HG03066 (cell line): ENCODE results near the gene C12orf43.

Experiments used
- ATAC-seq: cut with Tn5 transposase; IDR thresholded peaks from one replicate; pipeline ENCODE4 v1.9.1; 2021; ENCODE audit warnings: low read depth; ENCODE audit not compliant: unreplicated experiment

The C12orf43 gene

GRCh38 chr12:121001060-121001459, 15.2 kb downstream of the C12orf43 start:
- ATAC-seq, result no peak

- ATAC-seq, result no peak
Measured at GRCh38 chr12:121000530-121000929, 15.8 kb downstream of the C12orf43 start.

- ATAC-seq, result no peak
Measured at GRCh38 chr12:120999191-121000120, 16.8 kb downstream of the C12orf43 start.

- ATAC-seq, result no peak
Measured at GRCh38 chr12:120998435-120998834, 17.9 kb downstream of the C12orf43 start.

- ATAC-seq, result no peak
Measured at GRCh38 chr12:120997448-120997847, 18.8 kb downstream of the C12orf43 start.

GRCh38 chr12:120996133-120996746, 20.0 kb downstream of the C12orf43 start:
- ATAC-seq, result no peak

- ATAC-seq, result no peak
Measured at GRCh38 chr12:120994589-120995337, 21.5 kb downstream of the C12orf43 start.

GRCh38 chr12:120994059-120994458, 22.2 kb downstream of the C12orf43 start:
- no peak for ATAC-seq

- ATAC-seq, result no peak
Measured at GRCh38 chr12:120993496-120993895, 22.8 kb downstream of the C12orf43 start.

GRCh38 chr12:120992989-120993388, 23.3 kb downstream of the C12orf43 start:
- ATAC-seq, result no peak

- ATAC-seq, result no peak
Measured at GRCh38 chr12:120991965-120992364, 24.3 kb downstream of the C12orf43 start.

- ATAC-seq, result no peak
Measured at GRCh38 chr12:120990487-120991055, 25.7 kb downstream of the C12orf43 start.

- no peak for ATAC-seq
Measured at GRCh38 chr12:120989687-120990086, 26.6 kb downstream of the C12orf43 start.

GRCh38 chr12:120988658-120989057, 27.6 kb downstream of the C12orf43 start:
- no peak for ATAC-seq

GRCh38 chr12:120988234-120988633, 28.1 kb downstream of the C12orf43 start:
- ATAC-seq, result no peak

GRCh38 chr12:120984351-120984898, 31.9 kb downstream of the C12orf43 start:
- no peak for ATAC-seq

- ATAC-seq, result no peak
Measured at GRCh38 chr12:120983759-120984158, 32.5 kb downstream of the C12orf43 start.

- no peak for ATAC-seq
Measured at GRCh38 chr12:120982659-120983058, 33.6 kb downstream of the C12orf43 start.

GRCh38 chr12:120981407-120981941, 34.8 kb downstream of the C12orf43 start:
- no peak for ATAC-seq

- ATAC-seq, result no peak
Measured at GRCh38 chr12:120980800-120981368, 35.4 kb downstream of the C12orf43 start.
